NCI-H146 treated with DMSO at 0.1 percent for 48 hours (cell line): Measurements from ENCODE around the gene FUT1.
"Not testable (repeated sequence)": the region's sequence is repeated elsewhere in the genome, so short reads cannot be mapped to it uniquely, and the experiment has no call there.

Source experiments
- DNase-seq: peaks from one replicate; lab custom pipeline; 2025; ENCODE audit not compliant: unreplicated experiment; lab: John Stamatoyannopoulos, UW

Gene FUT1

DNA sequence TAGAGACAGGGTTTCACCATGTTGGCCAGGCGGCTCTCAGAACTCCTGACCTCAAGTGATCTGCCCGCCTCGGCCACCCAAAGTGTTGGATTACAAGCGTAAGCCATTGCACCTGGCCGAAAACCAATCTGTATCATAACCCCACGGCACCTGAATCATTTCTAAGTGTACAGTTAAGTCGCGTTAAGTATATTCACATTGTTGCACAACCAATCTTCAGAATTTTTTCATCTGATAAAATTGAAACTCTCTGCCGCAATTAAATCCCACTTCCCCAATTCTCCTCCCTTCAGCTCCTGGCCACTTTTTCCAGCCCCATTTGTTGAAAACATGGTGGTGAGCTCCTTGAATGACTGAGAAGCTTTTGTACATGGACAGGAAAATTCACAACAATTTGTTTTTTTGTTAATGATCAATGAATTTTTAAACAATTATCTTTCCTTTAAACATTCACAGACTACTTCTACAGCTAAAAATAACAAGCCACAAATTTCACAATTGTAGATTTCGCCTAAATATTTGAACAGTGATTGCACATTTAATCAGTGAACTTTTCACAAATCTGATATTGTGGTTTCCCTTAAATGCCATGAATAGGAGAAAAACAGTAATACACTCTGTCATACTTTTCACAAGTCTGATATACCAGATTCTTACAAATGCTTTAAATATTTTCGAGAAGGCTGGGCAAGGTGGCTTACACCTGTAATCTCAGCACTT, 16.7 kb upstream of the FUT1 start:
- no peak for DNase-seq

DNA sequence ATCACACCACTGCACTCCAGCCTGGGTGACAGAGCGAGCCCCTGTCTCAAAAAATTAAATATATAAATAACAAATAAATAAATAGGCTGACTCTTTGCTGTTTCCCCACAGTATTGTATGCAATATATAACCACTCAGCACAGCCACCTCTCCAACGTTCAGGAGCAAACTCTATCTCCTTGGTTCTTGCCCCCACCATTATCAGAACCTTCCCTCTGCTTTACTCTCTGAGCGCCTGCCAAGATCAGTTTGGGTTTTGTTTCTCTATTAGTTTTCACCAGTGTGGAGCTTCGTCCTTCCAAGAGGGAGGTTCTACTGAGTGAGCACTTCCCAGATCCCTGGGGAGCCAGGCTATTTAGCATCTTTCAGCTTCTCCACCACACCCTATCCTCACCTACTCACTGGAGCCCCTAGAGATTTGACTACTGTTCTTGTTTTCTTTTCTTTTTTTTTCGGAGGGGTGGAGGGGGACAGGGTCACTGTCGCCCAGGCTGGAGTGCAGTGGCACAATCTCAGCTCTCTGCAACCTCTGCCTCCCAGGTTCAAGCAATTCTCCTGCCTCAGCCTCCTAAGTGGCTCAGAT, 15.8 kb upstream of the FUT1 start:
- DNase-seq = not testable (repeated sequence)

DNA sequence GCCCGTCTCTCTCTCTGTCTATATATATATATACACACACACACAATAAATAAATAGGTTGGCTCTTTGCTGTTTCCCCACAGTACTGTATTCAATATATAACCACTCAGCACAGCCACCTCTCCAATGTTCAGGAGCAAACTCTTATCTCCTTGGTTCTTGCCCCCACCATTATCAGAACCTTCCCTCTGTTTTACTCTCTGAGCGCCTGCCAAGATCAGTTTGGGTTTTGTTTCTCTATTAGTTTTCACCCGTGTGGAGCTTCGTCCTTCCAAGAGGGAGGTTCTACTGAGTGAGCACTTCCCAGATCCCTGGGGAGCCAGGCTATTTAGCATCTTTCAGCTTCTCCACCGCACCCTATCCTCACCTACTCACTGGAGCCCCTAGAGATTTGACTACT, 13.4 kb upstream of the FUT1 start:
- DNase-seq = not testable (repeated sequence)

DNA sequence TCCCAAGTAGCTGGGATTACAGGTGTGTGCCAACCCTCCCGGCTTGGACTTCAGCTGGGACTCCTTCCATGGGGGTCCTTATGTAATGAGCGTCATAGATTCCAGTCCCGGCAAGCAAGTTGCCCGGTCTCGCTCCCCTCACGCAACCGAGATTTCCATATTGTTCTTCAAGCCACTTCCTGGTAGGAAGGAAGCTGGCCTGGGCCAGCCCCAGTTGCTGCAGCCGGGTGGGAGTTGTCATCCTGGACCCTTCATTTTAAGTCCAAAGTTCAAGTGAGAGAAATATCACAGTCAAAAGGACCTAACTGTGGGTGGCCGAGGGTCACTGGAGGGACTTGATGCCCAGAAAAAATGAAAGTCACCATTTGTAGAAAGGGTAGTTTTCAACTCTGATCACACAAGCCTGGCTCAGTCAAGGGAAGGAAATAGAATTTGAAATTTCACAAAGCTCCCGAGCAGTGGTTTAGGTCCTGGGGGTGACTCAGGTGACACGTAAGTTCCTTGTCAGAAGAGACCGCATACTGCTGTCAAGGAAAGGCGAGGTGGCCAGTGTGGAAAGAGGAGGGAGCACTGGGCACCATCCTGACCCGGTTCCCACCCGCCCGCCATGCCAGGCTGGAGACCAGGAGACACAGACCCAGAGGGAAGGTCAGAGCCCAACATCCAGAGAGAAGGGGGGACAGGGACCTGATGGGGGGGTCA, 8.2 kb upstream of the FUT1 start:
- DNase-seq = no peak

DNA sequence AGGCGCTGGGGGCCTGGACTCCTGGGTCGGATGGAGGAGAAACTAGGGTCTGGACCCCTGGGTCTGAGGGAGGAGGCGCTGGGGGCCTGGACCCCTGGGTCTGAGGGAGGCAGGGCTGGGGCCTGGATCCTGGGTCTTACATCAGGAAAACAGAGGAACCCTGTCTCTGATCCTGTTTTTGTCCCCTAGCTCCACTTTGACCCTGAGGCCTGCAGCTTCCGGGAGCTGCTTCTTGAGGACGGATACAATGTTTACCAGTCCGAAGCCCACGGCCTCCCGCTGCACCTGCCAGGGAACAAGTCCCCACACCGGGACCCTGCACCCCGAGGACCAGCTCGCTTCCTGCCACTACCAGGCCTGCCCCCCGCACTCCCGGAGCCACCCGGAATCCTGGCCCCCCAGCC, 5.3 kb upstream of the FUT1 start:
- DNase-seq = no peak

DNA sequence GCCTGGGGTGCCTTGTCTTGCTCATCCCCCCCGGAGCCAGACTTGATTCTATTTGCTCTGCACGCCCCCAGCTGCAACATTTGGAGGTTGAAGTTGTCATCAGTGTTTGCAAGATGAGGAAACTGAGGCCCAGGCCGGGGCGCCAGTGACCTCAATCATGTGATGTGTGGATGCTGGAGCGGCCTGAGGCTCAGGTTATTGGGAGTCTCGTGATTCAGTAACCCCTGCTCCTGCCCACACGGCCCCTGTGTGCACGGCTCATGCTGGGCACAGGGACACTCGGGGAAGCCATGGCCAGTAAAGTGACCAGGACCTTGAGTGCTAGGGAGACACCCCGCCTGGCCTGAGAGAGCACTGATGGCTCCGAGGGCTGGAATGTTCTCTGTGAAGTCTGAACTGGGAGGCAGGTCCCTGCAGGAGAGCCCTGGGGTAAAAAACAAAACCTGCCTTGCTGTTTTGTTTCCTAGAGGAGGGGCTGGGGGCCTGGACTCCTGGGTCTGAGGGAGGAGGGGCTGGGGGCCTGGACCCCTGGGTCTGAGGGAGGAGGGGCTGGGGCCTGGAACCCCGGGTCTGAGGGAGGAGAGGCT, 4.7 kb upstream of the FUT1 start:
- DNase-seq = no peak

DNA sequence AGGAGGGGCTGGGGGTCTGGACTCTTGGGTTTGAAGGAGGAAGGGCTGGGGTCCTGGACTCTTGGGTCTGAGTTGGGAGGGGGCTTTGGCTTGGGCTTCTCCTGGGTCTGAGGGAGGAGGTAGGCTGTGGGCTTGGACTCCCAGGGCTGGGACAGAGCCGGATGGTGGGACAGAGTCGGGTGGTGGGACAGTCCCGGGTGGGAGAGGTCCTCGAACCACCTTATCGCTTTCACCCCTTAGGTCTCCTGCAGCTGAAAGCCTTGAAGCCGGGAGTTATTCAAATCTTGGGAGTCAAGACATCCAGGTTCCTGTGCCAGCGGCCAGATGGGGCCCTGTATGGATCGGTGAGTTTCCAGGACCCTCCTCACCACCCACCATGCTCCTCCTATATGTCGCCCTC, 4.2 kb upstream of the FUT1 start:
- DNase-seq = no peak

DNA sequence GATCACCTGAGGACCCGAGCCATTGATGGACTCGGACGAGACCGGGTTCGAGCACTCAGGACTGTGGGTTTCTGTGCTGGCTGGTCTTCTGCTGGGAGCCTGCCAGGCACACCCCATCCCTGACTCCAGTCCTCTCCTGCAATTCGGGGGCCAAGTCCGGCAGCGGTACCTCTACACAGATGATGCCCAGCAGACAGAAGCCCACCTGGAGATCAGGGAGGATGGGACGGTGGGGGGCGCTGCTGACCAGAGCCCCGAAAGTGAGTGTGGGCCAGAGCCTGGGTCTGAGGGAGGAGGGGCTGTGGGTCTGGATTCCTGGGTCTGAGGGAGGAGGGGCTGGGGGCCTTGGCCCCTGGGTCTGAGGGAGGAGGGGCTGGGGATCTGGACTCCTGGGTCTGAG, 3.8 kb upstream of the FUT1 start:
- no peak for DNase-seq

DNA sequence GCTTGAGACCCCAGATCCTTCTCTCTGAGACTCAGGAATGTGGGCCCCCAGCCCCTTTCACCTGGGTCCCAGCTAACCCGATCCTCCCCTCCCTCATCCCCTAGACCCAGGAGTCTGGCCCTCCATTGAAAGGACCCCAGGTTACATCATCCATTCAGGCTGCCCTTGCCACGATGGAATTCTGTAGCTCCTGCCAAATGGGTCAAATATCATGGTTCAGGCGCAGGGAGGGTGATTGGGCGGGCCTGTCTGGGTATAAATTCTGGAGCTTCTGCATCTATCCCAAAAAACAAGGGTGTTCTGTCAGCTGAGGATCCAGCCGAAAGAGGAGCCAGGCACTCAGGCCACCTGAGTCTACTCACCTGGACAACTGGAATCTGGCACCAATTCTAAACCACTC, 3.3 kb upstream of the FUT1 start:
- no peak for DNase-seq

DNA sequence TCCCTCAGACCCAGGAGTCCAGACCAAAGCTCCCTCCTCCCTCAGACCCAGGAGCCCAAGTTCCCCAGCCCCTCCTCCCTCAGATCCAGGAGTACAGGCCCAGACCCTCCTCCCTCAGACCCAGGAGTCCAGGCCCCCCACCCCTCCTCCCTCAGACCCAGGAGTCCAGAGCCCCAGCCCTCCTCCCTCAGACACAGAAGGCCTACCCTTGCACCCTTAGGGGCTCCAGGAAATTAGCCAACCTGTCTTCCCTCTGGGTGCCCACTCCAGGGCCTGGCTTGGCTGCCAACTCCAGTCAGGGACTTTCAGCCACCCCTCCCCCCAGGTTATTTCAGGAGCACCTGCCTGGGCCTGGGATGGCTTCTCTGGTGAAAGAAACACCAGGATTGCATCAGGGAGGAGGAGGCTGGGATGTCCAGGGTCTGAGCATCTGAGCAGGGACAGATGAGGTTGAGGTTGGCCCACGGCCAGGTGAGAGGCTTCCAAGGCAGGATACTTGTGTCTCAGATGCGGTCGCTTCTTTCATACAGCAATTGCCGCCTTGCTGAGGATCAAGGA, 2.7 kb upstream of the FUT1 start, which contains the start of gene FGF21:
Gene FGF21 (plus strand): TSS at position 441 of the 558 bp plus-strand sequence. CDS start 713 bp downstream, outside the sequence.
- no peak for DNase-seq

DNA sequence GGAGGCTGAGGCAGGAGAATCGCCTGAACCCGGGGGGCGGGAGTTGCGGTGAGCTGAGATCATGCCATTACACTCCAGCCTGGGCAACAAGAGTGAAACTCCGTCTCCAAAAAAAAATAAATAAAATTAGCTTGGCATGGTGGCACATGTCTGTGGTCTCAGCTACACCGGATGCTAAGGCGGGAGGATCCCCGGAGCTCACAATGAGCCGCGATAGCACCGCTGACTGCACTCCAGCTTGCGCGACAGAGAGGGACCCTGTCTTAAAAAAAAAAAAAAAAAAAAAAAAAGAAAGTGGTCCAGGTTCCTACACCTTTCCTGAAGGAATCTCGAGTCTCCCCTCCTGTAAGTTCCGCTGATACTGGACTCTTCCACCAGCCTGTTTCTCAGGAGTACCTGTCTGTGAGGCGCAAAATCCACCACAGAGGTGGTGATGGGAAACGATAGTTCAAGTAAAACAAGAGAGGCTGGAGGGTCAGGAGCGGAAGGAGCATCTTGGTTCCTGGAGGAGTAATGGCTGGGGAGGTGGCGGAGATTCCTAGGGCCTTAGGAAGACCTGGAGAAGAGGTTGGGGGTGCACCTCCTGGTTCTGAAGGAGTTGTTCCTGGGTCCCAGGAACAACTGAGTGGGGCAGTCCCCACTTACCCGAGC, 471 bp downstream of the FUT1 start:
- DNase-seq = no peak

DNA sequence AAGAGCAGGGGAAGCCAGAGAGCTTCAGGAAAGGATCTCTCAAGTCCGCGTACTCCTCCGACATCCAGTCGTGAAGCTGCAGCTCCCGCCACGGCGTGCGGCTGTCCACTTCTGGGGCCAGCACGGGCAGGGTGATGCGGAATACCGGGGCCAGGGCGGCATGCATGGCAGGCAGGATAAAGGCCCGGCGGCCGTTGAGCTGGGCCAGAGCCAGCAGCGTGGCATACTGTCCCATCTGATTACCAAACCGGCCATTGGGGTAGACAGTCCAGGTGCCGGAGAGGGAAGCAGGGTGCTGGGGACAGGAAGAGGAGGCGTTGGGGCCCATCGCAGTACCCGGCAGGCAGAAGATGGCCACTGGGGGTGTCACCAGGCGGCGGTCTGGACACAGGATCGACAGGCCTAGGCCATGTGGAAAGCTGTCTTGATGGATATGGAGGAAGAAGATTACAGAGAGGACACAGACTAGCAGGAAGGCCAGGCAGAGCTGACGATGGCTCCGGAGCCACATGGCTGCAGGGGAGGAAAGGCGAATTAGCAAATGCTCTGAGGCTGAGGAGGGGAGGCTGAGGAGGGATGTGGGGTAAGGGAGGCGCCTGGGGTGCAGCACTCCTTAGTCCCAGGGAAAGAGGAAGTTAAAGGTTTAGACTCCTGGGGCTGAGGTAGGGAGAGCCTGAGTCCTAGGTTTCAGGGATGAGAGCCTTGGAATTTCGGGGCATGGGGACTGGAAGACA, 1.5 kb downstream of the FUT1 start:
- no peak for DNase-seq

DNA sequence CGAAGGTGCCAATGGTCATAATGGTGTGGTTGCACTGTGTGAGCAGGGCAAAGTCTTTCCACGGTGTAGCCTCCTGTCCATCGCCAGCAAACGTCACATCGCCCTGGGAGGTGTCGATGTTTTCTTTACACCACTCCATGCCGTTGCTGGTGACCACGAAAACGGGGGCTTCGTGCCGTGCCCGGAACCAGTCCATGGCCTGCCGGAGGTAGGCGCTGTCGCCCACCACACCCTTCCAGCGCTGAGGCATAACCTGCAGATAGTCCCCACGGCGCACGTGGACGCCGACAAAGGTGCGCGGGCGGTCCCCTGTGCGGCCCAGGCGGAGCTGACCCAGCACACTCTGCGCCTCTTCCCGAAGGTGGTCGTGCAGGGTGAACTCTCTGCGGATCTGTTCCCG, 2.1 kb downstream of the FUT1 start:
- no peak for DNase-seq

DNA sequence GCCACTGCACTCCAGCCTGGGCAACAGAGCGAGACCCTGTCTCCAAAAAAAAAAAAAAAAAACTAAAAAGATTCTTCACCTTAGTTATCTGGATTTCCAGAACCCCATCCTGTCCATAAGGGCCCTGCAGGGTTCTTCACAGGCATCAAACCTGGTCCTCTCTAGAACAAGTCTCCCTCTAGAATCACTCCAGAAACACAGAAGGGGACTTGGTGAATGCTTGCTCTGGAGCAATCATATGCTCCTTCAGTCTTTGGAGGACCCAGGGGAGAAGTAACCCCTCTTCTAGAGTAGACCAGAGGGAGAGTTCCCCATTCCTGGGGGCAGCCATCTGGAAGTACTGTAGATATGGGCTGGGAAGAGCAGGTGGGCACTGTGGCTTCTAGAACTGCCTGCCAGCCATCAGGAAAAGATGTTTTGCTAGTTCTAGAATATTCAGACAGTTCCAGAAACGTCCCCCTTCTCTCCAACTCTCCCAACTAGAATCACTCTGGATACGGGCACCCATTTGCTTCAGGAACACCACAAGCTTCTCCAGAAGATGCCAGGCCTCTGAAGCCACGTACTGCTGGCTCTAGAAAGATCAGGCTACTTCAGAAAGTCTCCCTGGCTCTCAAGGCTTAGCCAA, 2.8 kb downstream of the FUT1 start:
- DNase-seq = no peak

DNA sequence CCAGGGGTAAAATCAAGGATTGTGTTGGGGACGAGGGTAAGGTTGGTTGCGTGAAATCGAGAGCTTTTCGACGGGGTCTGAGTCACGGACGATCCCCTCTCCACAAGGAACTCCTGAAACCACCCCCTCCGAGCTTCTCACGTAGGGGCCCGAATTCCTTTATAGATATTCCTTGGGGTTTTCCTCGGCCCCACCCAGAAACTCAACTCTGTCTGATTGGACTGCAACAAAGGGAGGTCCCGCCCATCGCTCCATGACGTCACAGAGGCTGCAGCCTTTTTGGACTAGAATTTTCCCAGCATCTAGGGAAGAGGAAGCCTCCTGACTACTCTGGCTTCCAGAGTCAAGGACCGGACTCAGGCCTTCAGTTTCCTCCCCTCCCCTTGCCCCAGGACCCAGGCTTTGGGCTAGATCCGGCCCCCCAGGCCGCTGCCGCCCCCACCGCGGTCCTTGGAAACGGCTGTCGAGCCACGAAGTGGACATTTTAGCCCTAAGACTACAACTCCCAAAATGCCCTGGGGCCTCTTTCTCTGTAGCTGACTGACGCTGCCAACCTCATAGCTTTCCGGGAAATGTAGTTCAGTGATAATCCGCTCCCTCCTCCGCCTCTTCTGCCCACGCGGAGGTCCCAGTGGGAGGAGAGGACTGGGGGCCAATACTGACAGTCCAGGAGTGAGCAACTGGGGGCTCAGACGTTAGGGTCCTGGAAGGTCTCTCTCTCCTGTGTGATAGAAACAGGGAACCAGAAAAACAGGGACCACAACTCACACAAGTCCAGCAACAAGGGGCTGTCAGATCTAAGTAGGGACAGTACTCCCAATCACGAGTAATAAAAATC, 5.5 kb downstream of the FUT1 start, which contains the start of gene IZUMO1:
Gene IZUMO1 (minus strand): TSS at position 172 of the 838 bp plus-strand sequence. CDS start 1,050 bp downstream, outside the sequence.
- DNase-seq = no peak

DNA sequence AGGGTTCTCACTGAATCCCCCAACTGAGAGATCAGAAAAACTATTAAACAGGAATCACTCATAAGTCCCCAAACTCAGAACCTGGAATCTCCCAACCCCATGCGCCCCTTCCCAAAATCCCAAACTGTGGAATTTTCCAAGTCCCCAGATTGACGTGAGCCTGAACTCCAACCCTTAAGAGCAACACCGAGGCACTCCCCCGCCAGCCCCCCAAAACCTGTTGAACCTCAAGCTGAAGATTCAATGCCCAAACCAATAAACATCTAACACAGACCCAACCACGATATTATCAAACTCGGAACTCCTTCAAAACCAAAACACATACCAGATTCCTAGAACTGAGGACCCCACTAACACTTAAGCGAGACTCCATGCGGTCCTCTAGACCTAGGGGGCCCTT, 6.3 kb downstream of the FUT1 start:
- no peak for DNase-seq

DNA sequence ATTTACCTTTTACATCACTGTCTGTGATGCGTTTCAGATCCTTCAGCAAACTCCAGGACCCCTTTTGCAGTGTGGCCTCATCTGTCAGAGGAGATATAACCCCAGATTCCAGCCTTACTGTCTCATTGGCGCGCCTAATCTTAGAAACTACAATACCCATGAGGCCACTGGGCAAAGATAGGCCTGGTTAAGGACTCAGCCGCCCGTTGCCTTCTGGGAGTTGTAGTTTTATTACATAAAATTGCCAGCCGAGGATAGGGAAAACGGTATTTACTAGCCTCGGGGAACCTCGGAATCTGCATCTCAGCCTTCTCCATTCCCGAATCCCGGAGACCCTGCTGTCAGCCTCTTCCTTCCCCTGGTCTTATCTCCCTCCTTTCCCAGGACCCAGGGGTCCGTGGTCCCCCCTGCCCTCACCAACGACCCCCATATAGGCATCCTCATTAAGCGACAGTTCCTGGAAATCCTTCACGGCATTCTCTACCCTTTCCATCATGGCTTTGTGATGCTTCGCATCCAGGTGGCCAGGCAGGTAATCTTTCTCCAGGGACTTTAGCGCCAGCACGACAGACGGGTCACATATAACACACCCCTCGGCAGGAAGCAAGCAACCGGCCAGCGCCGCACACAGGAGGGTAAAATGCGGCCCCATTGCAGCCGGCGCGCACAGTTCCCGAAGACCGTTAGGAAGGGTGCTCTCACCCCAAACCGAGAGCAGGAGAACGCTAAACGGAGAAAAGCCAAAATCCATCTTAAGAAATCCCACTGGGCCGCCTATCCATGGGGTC, 7.0 kb downstream of the FUT1 start:
- no peak for DNase-seq

DNA sequence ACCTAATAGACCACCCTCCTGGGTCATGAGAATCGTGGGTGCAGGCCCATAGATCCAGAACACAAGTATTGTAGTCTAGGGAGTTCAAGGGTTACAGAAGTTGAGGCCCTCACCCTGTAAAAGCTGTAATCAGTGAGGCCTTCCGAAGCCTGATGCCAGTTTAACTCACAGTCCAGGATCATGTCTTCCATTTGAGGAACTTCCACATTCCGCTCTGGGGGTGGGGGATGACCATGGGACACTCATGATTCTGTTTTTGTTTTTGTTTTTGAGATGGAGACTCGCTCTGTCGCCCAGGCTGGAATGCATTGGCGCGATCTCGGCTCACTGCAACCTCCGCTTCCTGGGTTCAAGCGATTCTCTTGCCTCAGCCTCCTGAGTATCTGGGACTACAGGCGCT, 10.3 kb downstream of the FUT1 start:
- no peak for DNase-seq
